ENCODE measurements around the gene DHCR7. TPM values are rescaled to one million over a fixed set of nuclear protein-coding genes. Genes with fewer than 3 reads are reported as not detected.
A peak's percentile ranks its signal among the peaks of the same experiment; 100 is the strongest.

Gene DHCR7, protein sequence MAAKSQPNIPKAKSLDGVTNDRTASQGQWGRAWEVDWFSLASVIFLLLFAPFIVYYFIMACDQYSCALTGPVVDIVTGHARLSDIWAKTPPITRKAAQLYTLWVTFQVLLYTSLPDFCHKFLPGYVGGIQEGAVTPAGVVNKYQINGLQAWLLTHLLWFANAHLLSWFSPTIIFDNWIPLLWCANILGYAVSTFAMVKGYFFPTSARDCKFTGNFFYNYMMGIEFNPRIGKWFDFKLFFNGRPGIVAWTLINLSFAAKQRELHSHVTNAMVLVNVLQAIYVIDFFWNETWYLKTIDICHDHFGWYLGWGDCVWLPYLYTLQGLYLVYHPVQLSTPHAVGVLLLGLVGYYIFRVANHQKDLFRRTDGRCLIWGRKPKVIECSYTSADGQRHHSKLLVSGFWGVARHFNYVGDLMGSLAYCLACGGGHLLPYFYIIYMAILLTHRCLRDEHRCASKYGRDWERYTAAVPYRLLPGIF
- total RNA-seq, result 53.5 and 57.1 TPM in 2 replicates

DNA sequence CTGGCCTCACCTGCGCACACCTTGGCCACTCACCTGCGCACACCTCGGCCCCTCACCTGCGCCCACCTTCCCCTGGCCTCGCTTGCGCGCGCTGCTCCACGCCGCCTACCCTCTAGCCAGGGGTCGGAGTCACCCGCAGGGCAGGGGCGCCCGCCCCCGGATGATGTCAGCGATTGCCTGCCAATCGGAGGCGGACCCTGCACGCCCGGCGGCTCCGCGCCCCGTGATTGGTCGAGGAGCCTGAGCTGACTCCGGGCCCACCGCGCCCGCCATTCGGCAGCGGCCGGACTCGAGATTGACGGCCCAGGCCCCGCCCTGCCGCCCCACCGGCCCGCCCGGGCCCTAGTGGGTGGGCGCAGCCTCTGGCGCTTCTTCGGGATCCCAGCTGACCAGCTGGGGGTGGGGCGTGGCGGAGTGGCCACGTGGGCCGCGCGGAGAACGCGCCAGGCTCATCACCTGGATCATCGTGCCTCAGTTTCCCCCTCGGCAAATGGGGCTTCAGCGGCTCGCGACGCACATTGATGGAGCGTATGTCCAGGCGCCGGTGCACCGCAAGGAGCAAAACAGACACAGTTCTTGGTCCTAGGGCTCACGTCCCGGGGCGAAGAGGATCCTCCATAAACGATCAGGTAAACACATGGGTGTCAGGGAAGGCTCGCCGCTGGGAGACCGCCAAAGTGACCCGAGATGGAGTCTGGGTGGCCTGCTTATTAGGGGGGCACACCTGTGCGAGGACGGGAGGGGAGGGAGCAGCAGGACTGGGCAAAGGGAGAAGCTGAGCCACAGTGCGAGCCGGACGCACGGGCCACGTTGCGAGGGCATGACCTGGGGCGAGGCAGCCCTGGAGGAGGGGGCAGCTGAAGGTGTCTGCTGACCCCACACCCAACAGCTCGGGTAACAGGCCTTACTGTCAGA lies at the start of gene DHCR7:
Gene DHCR7, minus strand, starts transcription at position 137 of the 915 bp plus-strand sequence. CDS start 3,441 bp downstream, outside the sequence.
- peak; percentile 81 for DNase-seq (ENCODE audit: low read depth, low spot score)

DNA sequence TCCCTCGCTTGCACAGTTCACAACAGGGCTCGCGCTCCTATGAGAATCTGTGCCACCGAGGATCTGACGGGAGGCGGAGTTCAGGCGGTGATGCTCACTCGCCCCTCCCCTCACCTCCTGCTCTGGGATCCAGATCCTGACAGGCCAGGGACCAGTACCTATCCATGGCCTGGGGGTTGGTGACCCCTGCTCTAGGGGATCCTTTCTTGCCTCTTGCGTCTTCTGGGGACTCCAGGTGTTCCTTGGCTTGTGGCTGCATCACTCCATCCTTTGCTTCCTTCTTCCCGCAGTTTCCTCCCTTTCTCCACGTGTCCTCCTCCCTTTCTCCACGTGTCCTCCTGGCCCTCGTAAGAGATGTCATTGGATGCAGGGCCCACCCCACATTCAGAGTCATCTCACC lies 48.2 kb upstream of the DHCR7 start:
- no peak for DNase-seq (ENCODE audit: low read depth, low spot score)

DNA sequence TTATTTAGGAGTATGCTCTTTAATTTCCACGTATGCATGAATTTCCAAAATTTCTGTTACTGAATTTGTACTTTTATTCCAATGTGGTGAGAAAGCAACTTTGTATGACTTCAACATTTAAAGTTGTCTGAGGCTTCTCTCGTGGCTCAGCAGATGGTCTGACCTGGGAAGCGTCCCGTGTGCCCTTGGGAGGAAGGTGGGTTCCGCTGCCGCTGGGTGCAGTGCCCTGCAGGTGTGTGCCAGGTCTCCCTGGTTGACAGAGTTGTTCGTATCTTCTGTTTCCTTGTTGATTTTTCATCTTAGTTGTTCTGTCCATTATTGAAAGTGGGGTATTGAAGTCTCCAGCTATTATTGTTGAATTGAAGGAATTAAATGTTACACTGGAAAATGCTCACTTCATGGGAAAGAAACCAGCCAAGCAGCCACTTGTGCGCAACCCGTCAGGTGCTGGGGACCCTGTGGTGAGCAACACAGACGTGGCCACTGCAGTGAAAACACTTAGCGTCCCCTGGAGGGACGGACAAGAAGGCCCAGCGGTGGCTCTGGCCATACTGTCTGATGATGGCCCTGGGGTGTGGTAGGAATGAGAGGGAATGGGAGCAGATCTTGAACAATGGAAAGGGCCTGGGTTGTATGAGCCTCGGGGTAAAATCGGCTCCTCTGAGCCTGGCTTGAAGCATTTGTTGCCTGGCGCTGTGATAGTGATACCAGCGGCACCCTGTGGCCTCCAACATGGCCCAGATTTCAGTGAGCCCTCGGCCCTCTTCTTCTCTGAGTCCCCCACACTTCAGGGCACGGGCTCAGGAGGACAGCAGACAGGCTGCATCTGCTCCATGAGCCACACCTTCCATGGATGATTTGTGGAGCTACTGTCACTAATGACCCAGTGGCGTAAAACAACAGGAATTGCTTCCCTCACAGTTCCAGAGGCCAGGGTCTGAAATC lies 47.4 kb upstream of the DHCR7 start:
- no peak for DNase-seq (ENCODE audit: low read depth, low spot score)

- no peak for DNase-seq (ENCODE audit: low read depth, low spot score)
Measured at GRCh38 chr11:71491940-71492339, 43.7 kb upstream of the DHCR7 start.

DNA sequence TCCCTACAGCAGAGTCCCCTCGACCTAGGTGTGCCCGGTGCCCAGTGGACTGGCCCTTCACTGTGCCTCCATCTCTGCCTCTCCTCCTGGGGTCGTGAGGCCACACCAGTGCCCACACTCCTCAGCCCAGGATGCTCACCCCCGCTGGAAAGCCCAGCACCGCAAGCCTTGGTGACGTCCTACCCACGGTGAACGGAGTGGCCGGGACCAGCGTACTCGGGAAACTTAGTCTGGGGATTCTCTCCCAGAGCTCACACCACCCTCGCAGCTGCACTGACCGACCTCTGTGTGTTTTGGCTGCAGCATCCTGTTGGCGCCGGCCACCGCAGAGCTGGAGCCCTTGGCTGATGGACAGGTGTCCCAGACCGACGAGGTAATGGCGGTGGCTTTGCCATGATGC lies 43.3 kb upstream of the DHCR7 start:
- DNase-seq (ENCODE audit: low read depth, low spot score), result no peak

GRCh38 chr11:71490731-71491390 lies 42.7 kb upstream of the DHCR7 start:
- DNase-seq (ENCODE audit: low read depth, low spot score), result no peak

- DNase-seq (ENCODE audit: low read depth, low spot score), result no peak
Measured at GRCh38 chr11:71490044-71490730, 42.0 kb upstream of the DHCR7 start.

DNA sequence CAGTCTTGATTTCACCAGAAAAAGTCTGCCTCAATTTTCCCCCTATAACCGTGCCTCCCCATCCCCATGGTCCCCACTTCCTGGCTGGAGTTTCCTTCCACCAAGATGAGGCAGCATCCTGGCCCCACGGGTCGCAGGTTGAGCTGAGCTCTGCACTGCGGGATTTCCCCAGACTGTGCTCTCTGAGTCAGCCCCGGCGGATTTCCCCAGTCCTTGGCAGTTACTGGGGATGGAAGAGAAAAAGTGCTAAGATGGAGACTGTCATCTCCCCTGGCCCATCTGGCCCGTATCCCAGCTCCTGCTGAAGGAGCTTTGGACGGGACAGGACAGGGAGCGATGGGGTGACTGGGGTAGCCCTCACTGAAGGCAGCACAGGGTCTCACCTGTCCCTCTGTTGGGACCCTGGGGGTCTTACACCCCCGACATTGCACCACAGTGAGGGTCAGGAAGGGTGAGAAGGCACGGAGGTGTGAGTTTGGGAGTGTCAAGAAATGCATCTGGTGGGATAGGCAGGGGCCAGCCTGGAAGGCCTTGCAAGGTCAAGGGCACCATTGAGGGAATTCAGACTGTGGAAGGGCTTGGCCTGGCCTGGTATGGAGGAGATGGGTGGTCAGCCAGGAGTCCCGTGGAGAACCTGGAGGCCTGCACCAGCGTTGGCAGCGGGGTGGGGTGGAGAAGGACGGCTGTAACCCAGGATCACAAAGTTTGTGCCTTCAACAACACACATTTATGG lies 41.3 kb upstream of the DHCR7 start:
- peak; percentile 55 for DNase-seq (ENCODE audit: low read depth, low spot score)

- DNase-seq (ENCODE audit: low read depth, low spot score), result no peak
Measured at GRCh38 chr11:71488681-71489270, 40.6 kb upstream of the DHCR7 start.

GRCh38 chr11:71486320-71486719 lies 38.1 kb upstream of the DHCR7 start:
- no peak for DNase-seq (ENCODE audit: low read depth, low spot score)

GRCh38 chr11:71485466-71485865 lies 37.3 kb upstream of the DHCR7 start:
- DNase-seq (ENCODE audit: low read depth, low spot score), result no peak

DNA sequence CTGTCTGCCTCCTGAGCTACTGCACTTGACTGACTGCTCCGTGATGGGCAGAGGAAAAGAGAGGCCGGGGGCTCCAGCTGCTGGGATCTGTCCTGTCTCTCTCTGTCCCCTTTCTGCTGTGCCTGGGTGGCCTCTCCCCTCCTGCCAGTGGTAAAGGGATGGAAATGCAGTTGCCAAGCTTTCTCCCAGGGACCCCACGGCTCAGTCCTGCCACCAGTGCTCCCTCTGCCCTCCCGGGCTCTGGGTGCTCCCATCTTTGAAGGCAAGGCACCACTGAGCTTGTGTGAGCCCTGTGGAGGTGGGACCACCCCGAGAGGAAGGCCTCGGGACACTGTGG lies 36.8 kb upstream of the DHCR7 start:
- no peak for DNase-seq (ENCODE audit: low read depth, low spot score)

- no peak for DNase-seq (ENCODE audit: low read depth, low spot score)
Measured at GRCh38 chr11:71484248-71485062, 36.3 kb upstream of the DHCR7 start.

GRCh38 chr11:71483692-71484091 lies 35.5 kb upstream of the DHCR7 start:
- DNase-seq (ENCODE audit: low read depth, low spot score), result no peak

GRCh38 chr11:71482746-71483364 lies 34.7 kb upstream of the DHCR7 start:
- no peak for DNase-seq (ENCODE audit: low read depth, low spot score)

DNA sequence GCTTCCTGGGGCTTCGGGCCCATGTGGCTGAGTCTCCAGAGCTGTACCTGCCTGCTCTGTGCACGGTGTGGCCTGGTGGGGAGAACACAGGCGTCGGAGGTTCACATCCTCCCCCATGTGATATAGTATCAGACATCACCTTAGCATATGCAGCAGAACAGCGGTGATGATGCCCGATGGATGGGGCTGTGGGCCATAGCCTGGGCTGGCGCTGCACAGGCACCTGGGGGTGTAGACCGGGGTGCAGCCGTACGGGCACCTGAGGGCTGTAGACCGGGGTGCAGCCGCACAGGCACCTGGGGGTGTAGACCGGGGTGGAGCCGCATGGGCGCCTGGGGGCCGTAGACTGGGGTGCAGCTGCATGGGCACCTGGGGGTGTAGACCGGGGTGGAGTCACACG lies 34.0 kb upstream of the DHCR7 start:
- no peak for DNase-seq (ENCODE audit: low read depth, low spot score)

- DNase-seq (ENCODE audit: low read depth, low spot score), result no peak
Measured at GRCh38 chr11:71481101-71481960, 33.1 kb upstream of the DHCR7 start.

All from pulmonary artery endothelial cell (primary cell).